ENCODE measurements around the gene ABL1. TPM values are rescaled to one million over a fixed set of nuclear protein-coding genes. Genes with fewer than 3 reads are reported as not detected.

The ABL1 gene
- polyA plus RNA-seq, 3 donors: 4.5 to 14.5 (median 8.0) TPM

DNA sequence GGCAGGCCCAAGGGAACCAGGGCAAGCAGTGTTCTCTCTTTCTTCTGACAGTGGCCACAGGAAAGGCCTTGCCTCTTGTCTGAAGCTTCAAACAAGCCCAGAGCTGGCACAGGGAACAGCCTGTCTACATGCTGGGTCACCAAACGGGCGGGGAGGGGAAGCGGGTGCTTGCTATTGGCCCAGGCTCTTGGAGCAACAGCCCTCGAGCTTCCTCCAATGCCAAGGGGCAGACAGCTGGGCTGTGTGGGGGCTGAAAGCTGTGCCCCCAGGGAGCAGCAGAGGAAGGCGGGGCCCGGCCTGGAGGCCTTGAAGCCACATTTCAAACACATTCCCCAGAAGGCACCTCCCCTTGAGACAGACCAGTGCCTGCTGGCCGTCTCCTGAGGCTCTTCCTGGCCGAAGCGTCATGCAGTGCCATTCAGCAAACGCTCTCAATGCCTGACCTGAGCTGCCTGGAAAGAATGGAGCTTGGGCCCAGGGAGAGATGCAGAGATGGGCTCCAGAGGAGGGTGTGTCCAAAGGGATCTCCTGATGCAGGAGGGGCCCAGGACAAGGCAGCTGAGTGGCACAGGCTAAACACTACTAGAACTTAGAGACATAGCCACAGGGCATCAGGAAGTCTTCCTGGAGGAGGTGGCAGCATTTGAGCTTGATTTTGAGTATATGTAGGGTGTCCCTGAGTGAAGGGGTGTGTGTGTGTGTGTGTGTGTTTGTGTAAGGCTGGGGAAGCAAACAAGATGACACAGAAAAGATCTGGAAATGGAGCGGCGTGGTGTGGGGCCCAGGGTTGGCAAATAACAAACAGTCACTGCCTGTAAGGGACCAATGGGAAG, 101.4 kb downstream of the ABL1 start:
- Histone ChIP-seq H3K79me2 (ENCODE audit: insufficient read depth, low read length) (no peaks in the 10 kb centered on the region), H3K27me3 (ENCODE audit: control insufficient read depth in 2 of 2, insufficient read depth in 2 of 2, low read length in 2 of 2) (peaks cover 20 to 83% of the 10 kb centered on the region in 2 donors), H3K36me3 (replicated peaks in 1 of 2; ENCODE audit: control insufficient read depth in 1 of 2, insufficient read depth in 2 of 2, low read length in 2 of 2) (no peaks in the 10 kb centered on the region), H4K20me1 (ENCODE audit: insufficient read depth, low read length) (no peaks in the 10 kb centered on the region), H3K9me3 (replicated peaks in 1 of 2; ENCODE audit: control insufficient read depth in 1 of 2, insufficient read depth in 1 of 2, low read length in 2 of 2) (peaks cover 0 to 10% of the 10 kb centered on the region in 2 donors), H3K4me3 (replicated peaks in 1 of 3; ENCODE audit: low read depth in 2 of 3, low read length in 3 of 3) (no peak overlapping the region), H2AFZ (ENCODE audit: insufficient read depth, low read depth, low read length, poor library complexity, severe bottlenecking) (no peak overlapping the region), H3K4me1 (ENCODE audit: control insufficient read depth in 1 of 2, insufficient read depth in 2 of 2, low read length in 2 of 2) (peaks cover 0 to 10% of the 10 kb centered on the region in 2 donors), H3K4me2 (replicated peaks; ENCODE audit: extremely low read depth, low read length, poor library complexity, severe bottlenecking) (no peak overlapping the region), H3K9ac (ENCODE audit: insufficient read depth, low read length, poor library complexity, severe bottlenecking) (no peak overlapping the region), H3K27ac (ENCODE audit: low read depth in 1 of 2, low read length in 2 of 2) (no peak overlapping the region)
- 43% methylated on average over 10 of the region's 12 CpGs for whole genome bisulfite sequencing (ENCODE audit: insufficient coverage)
- peaks cover 67 to 90% (median 80%) of the 10 kb centered on the region in 3 donors for H3K27me3 Mint-ChIP-seq (ENCODE audit: low read depth in 3 of 3)
- H3K27ac Mint-ChIP-seq: no peak overlapping the region
- TF ChIP-seq, protein P1, sequence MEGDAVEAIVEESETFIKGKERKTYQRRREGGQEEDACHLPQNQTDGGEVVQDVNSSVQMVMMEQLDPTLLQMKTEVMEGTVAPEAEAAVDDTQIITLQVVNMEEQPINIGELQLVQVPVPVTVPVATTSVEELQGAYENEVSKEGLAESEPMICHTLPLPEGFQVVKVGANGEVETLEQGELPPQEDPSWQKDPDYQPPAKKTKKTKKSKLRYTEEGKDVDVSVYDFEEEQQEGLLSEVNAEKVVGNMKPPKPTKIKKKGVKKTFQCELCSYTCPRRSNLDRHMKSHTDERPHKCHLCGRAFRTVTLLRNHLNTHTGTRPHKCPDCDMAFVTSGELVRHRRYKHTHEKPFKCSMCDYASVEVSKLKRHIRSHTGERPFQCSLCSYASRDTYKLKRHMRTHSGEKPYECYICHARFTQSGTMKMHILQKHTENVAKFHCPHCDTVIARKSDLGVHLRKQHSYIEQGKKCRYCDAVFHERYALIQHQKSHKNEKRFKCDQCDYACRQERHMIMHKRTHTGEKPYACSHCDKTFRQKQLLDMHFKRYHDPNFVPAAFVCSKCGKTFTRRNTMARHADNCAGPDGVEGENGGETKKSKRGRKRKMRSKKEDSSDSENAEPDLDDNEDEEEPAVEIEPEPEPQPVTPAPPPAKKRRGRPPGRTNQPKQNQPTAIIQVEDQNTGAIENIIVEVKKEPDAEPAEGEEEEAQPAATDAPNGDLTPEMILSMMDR (IDR thresholded peaks at IDR 0.05): no peak
- peaks cover 0 to 9% of the 10 kb centered on the region in 2 donors for H3K36me3 Mint-ChIP-seq
- H3K9me3 Mint-ChIP-seq: peaks cover 0 to 7% (median 4%) of the 10 kb centered on the region in 7 donors
- intact Hi-C loops (cut with micrococcal nuclease): no loop called here
- DNase-seq: no peak
- H3K4me3 Mint-ChIP-seq: peak overlapping the region in 1 of 2 donors; percentile 80
- H3K4me1 Mint-ChIP-seq: peaks cover 10% of the 10 kb centered on the region

Other genes with a start within 250 kb of the ABL1 start
- gene PRDM12, start 170.7 kb upstream of the ABL1 start, polyA plus RNA-seq: under 1 TPM in 1 of 3 donors, not detected in 2; 0.08 TPM
- gene EXOSC2, start 141.5 kb upstream of the ABL1 start, polyA plus RNA-seq: 10 to 100 TPM; 10.2 to 15.8 (median 11.2) TPM
- under 1 TPM; 0.18 to 0.60 (median 0.21) TPM for gene QRFP, start 61.6 kb downstream of the ABL1 start, polyA plus RNA-seq
- gene FIBCD1, start 104.0 kb downstream of the ABL1 start, polyA plus RNA-seq: not detected
- under 1 TPM in 1 of 3 donors, not detected in 2; 0.19 TPM for gene LAMC3, start 173.9 kb downstream of the ABL1 start, polyA plus RNA-seq